Neural cell (in vitro differentiated cells): Measurements from ENCODE around the gene AATK. TPM values are rescaled to one million over a fixed set of nuclear protein-coding genes. Genes with fewer than 3 reads are reported as not detected.

ENCODE experiments used
- H2AFZ ChIP-seq: fragments of 200-600, 300-800 bp; sonication (generic), shearing (Covaris generic); 2 replicates; pipeline ENCODE4 v1.6.0; 2014; ENCODE audit warnings: low read depth, mild to moderate bottlenecking, antibody characterized with exemption, low read length, moderate library complexity
- H3F3A ChIP-seq: fragments of 200-600 bp; shearing (Covaris generic); 2 replicates; pipeline ENCODE4 v1.6.1; 2016; ENCODE audit warnings: mild to moderate bottlenecking, moderate library complexity, mixed read lengths, antibody characterized with exemption, low read length; ENCODE audit not compliant: insufficient read depth, poor library complexity, severe bottlenecking
- H3K27ac ChIP-seq: fragments of 200-600, 300-800 bp; sonication (generic), shearing (Covaris generic); 2 replicates; pipeline ENCODE4 v1.5.1; 2014; ENCODE audit warnings: mild to moderate bottlenecking, low read length, moderate library complexity
- H3K27me3 ChIP-seq: fragments of 300-800, 200-600 bp; sonication (generic), shearing (Covaris generic); 2 replicates; pipeline ENCODE4 v1.6.0; 2014; ENCODE audit warnings: mild to moderate bottlenecking, low read depth, low read length, moderate library complexity; ENCODE audit not compliant: insufficient read depth
- H3K36me3 ChIP-seq: fragments of 300-800, 200-600 bp; sonication (generic), shearing (Covaris generic); 2 replicates; pipeline ENCODE4 v1.5.1; 2014; ENCODE audit warnings: mild to moderate bottlenecking, antibody characterized with exemption, low read length, moderate library complexity; ENCODE audit not compliant: insufficient read depth
- H3K4me2 ChIP-seq: fragments of 300-800, 200-600 bp; sonication (generic), shearing (Covaris generic); 2 replicates; pipeline ENCODE4 v1.6.0; 2014; ENCODE audit warnings: mild to moderate bottlenecking, low read length
- H3K4me3 ChIP-seq: fragments of 300-800, 200-600 bp; sonication (generic), shearing (Covaris generic); 2 replicates; pipeline ENCODE4 v1.5.1; 2014; ENCODE audit warnings: mild to moderate bottlenecking, low read length, moderate library complexity
- H3K79me2 ChIP-seq: fragments of 200-600 bp; shearing (Covaris generic); replicated peaks from 2 replicates; pipeline ENCODE4 v1.6.0; 2014; ENCODE audit warnings: mild to moderate bottlenecking, low read length, moderate library complexity; ENCODE audit not compliant: insufficient read depth
- H3K9ac ChIP-seq: fragments of 300-800, 200-600 bp; sonication (generic), shearing (Covaris generic); 2 replicates; pipeline ENCODE4 v1.6.1; 2016; ENCODE audit warnings: mild to moderate bottlenecking, low read length, mixed read lengths
- H3K9me2 ChIP-seq: fragments of 200-600 bp; shearing (Covaris generic); 2 replicates; pipeline ENCODE4 v1.6.1; 2016; ENCODE audit warnings: mild to moderate bottlenecking, low read length, mixed read lengths; ENCODE audit not compliant: insufficient read depth
- H3K9me3 ChIP-seq: fragments of 200-600, 300-800 bp; sonication (generic), shearing (Covaris generic); 2 replicates; pipeline ENCODE4 v1.6.1; 2016; ENCODE audit warnings: mild to moderate bottlenecking, mixed run types, low read length, moderate library complexity, mixed read lengths
- H4K20me1 ChIP-seq: fragments of 200-600 bp; shearing (Covaris generic); 2 replicates; pipeline ENCODE4 v1.6.1; 2016; ENCODE audit warnings: mild to moderate bottlenecking, mixed run types; ENCODE audit not compliant: insufficient read depth
- CTCF ChIP-seq: fragments of 450-650 bp; IDR thresholded peaks from 2 replicates; pipeline ENCODE4 v1.5.1; 2014; ENCODE audit warnings: antibody characterized with exemption, mild to moderate bottlenecking, moderate library complexity; ENCODE audit not compliant: poor library complexity, severe bottlenecking
- EP300 ChIP-seq: fragments of 450-650 bp; conservative IDR thresholded peaks from 2 replicates; pipeline ENCODE4 v1.6.1; 2014; ENCODE audit warnings: antibody characterized with exemption, mild to moderate bottlenecking, moderate library complexity; ENCODE audit not compliant: poor library complexity, severe bottlenecking
- EZH2 ChIP-seq: fragments of 200-600, 300-800 bp; shearing (Covaris generic), sonication (generic); IDR thresholded peaks from 2 replicates; pipeline ENCODE4 v1.6.1; 2014; ENCODE audit warnings: antibody characterized with exemption, low read length, borderline replicate concordance, mild to moderate bottlenecking; ENCODE audit not compliant: insufficient read depth, poor library complexity, severe bottlenecking
- MXI1 ChIP-seq: fragments of 450-650 bp; conservative IDR thresholded peaks from 2 replicates; pipeline ENCODE4 v1.6.1; 2014; ENCODE audit warnings: antibody characterized with exemption, mild to moderate bottlenecking; ENCODE audit not compliant: poor library complexity, severe bottlenecking
- POLR2AphosphoS5 ChIP-seq: IDR thresholded peaks from 2 replicates; pipeline ENCODE4 v1.6.1; 2012
- RAD21 ChIP-seq: fragments of 450-650 bp; conservative IDR thresholded peaks from 2 replicates; pipeline ENCODE4 v1.6.1; 2014; ENCODE audit warnings: antibody characterized with exemption, mild to moderate bottlenecking, moderate library complexity
- REST ChIP-seq: IDR thresholded peaks from 2 replicates; pipeline ENCODE4 v1.6.1; 2012; ENCODE audit warnings: borderline replicate concordance
- SMC3 ChIP-seq: fragments of 450-650 bp; conservative IDR thresholded peaks from 2 replicates; pipeline ENCODE4 v1.6.1; 2014; ENCODE audit warnings: antibody characterized with exemption, mild to moderate bottlenecking, moderate library complexity; ENCODE audit not compliant: poor library complexity
- TAF1 ChIP-seq: IDR thresholded peaks from 2 replicates; pipeline ENCODE4 v1.6.1; 2012; ENCODE audit warnings: low read depth
- polyA plus RNA-seq: library from polyadenylated mRNA; depleted of rRNA; stranded (reverse); fragments of >200 nt; gene quantifications from 2 replicates; pipeline ENCODE4 v1.2.3, GENCODE V29; 2014

The AATK gene
- polyA plus RNA-seq, 1 donor from 2014 or later: 11.1 TPM

- Histone ChIP-seq H3K9me3 (no peaks in the 10 kb centered on the region), H3K79me2 (no peaks in the 10 kb centered on the region), H3K4me2 (no peak overlapping the region), H3K27me3 (no peaks in the 10 kb centered on the region), H3K9me2 (no peaks in the 10 kb centered on the region), H3K27ac (no peak overlapping the region), H3K4me3 (no peak overlapping the region), H3F3A (no peaks in the 10 kb centered on the region), H2AFZ (no peak overlapping the region), H3K9ac (no peak overlapping the region), H4K20me1 (no peaks in the 10 kb centered on the region), H3K36me3 (no peaks in the 10 kb centered on the region)
- no peak for TF ChIP-seq CTCF
- no peak for TF ChIP-seq SMC3
Measured at GRCh38 chr17:81162491-81162890, 3.5 kb downstream of the AATK start.

- no peaks in the 10 kb centered on the region for H3F3A ChIP-seq
- no peaks in the 10 kb centered on the region for H4K20me1 ChIP-seq
- H3K36me3 ChIP-seq: no peaks in the 10 kb centered on the region
- H3K9me3 ChIP-seq: no peaks in the 10 kb centered on the region
- no peak overlapping the region for H3K9ac ChIP-seq
- H3K4me3 ChIP-seq: no peak overlapping the region
- no peaks in the 10 kb centered on the region for H3K79me2 ChIP-seq
- H3K9me2 ChIP-seq: no peaks in the 10 kb centered on the region
- TF ChIP-seq MXI1 (no peak), REST (no peak), POLR2AphosphoS5 (no peak), TAF1 (no peak), EP300 (no peak), SMC3 (no peak), RAD21 (no peak), CTCF (no peak), EZH2 (no peak)
- H3K4me2 ChIP-seq: no peak overlapping the region
- H3K27me3 ChIP-seq: no peaks in the 10 kb centered on the region
- H3K27ac ChIP-seq: no peak overlapping the region
- H2AFZ ChIP-seq: no peak overlapping the region
Measured at GRCh38 chr17:81161972-81162371, 4.0 kb downstream of the AATK start.
